Activated CD8-positive, alpha-beta memory T cell treated with anti-CD3 and anti-CD28 coated beads, Interleukin-2, amount 50 U/mL, for 24 hours (primary cell): Measurements from ENCODE around the gene USH1G.
"Not testable (repeated sequence)": the region's sequence is repeated elsewhere in the genome, so short reads cannot be mapped to it uniquely, and the experiment has no call there.

Source experiments
- DNase-seq: peaks from one replicate; pipeline ENCODE4 v3.0.0-alpha.2; 2020; ENCODE audit errors: extremely low read depth

The USH1G gene

DNA sequence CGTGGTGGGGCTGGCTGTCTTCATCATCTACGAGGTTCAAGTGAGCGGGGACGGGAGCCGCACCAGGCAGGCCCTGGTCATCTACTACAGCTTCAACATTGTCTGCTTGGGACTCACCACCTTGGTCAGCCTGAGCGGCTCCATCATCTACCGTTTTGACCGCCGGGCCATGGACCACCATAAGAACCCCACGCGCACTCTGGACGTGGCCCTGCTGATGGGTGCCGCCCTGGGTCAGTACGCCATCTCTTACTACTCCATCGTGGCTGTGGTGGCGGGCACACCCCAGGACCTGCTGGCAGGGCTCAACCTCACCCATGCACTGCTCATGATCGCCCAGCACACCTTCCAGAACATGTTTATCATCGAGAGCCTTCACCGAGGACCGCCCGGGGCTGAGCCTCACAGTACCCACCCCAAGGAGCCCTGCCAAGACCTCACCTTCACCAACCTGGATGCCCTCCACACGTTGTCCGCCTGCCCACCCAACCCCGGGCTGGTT lies 7.5 kb upstream of the USH1G start:
- DNase-seq: no peak

DNA sequence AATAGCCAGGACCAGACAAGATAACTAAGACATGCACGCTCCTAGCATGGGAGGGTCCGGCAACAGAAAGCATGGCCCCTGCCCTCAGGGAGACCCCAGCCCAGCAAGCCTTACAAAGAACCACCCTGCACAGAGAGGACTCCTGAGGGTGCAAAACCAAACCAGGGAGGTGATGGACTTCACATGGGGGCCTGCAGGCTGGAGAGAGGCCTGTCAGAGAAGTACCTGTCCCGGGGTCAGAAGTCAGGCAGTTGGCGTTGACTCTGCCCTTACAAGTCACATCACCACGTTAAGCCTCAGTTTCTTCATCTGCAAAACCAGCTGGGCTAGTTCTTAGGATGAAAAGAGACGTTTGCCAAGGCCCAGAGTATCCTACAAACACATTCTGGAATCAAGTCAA lies 5.7 kb upstream of the USH1G start:
- no peak for DNase-seq

DNA sequence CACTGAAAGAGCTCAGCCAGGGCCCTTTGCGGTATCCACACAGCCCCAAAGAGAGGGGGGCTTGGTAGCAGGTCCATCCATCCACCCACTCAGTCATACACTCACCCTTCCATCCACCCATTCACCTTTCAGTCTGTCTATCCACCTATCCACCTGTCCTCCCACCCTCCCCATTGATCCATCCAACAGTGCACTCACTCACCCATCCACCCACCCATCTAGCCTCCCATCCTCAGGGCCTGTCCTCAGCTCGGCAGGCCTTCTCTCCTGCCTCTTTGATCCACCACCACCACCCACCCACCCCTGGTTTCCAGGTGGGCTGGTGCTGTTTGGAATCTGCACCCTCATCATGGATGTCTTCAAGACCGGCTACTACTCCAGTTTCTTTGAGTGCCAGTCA lies 2.2 kb upstream of the USH1G start:
- DNase-seq: no peak

DNA sequence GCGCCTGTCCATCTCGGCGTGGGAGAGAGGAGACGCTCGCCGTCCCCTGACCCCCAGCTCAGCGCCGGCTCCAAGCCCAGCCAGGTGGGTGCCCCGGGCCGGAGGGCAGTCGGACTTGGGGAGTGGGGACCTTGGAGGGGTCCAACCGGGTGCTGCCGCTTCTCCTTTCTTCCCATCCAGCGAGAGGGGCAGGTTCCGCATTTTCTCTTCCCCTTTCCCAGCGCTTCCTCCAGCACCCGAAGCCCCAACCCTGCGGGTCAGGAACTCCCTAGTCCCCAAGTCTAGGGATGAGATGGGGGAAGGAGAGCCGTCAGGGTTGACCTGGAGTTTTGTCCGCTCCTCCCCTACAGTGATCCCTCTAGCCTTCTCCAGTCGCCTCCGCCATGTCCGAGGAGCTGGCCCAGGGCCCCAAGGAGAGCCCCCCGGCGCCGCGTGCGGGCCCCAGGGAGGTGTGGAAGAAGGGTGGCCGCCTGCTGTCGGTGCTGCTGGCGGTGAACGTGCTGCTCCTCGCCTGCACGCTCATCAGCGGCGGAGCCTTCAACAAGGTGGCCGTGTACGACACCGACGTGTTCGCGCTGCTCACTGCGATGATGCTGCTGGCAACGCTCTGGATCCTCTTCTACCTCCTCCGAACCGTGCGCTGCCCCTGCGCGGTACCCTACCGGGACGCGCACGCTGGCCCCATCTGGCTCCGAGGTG lies 1.3 kb upstream of the USH1G start, which contains the start of gene OTOP2:
Gene OTOP2 (plus strand): TSS at position 24 of the 699 bp plus-strand sequence. CDS start 360 bp downstream, at position 384.
- DNase-seq: no peak

DNA sequence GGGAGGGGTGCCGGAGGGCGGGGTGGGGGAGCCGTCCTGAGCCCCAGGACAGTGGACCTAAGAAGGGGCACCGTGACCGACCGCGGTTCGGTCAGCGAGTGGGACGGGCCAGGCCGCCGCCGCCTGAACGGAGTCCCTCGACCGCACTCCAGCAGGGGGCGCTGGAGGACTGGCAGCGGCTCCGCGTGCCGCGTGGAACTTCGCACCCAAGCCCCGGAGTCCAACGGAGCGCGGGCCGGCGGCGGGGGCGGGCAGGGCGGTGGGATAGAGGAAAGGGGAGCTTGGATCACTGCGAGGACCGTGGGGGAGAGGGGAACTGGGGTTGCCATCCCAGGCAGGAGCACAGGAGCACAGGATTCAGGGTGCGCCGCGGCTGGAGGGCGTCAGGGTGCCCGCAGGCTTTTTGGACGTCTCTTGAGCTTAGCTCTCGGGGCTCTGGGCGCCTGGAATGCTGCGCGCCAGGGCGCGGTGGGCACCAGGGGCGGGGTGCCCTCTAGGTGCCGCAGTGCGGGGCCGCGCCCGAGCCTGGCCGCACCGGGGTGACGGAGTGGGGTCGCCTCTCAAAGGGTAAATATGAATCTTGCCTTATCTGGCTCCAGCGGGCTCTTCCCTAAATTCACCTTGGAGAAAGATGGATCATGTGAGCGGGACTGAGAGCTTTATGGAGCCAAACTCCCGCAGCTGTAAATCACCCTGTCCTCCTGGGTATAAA lies 639 bp upstream of the USH1G start:
- peak; percentile 13 for DNase-seq

DNA sequence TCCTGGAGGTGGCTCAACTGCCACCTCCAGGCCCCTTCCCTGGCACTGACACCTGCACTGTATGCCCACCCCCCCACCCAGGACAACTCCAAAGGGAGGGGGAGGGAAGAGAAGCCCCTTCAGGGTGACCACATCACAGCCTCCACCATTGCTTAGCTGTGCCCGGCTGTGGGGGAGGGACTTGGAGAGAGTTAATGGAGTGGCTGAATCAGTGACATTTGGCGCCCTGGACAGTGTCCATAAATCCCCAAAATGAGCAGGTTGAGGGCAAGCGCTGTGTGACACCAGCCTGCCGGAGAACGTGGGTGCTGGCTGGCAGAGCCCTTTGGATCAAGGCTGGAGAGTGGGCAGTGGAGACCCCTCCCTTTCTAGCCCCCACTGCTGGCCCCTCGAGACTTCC lies 883 bp downstream of the USH1G start:
- no peak for DNase-seq

DNA sequence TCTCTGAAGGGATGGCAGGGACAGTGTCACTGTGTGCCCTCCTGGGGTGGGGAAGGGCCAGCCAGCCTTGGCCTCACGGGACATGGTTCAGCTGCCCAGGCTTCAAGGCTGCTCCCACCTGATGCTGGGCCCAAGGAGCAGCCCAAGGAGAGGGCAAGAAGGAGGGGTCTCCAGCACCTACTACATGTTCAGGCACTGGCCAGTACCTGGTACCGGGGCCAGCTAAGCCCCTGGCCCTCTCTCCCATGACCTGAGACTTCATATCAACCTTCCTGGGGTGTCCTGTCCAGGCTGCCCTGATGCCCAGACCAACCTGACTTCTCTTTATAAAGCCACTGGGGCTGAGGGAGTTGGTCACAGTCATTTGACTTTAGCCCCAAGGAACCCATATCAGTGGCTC lies 1.3 kb downstream of the USH1G start:
- DNase-seq: no peak

DNA sequence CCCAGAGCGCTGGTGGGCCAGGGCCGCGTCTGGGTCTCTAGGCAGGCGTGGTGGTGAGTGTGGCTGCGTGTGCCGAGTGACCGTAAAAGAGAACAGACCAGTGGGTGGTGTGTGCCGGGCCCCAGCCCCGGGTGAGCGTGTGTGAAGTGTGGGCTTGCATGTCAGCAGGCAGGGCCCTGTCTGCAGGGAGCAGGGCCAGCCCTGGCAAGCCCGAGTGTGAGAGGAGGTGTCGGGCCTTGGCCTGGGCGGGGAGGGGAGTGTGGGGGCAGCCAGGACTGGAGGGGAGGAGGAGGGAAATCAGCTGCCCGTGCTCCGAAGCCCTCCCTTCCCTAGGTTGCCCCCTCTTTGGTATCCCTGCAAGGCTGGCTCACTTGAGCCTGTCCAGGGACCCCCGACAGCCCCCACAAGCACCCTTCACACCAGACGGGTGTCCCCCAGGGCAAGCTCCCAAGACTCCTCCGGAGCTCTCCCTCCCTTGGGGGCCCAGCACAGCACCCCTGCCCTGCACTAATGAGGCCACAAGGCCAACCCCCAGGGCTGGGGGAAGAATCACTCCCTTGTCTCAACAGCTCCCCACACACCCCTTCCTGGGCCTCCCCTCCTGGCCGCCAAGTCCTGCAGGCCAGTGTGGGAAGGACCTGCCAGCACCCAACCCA lies 1.9 kb downstream of the USH1G start:
- no peak for DNase-seq

DNA sequence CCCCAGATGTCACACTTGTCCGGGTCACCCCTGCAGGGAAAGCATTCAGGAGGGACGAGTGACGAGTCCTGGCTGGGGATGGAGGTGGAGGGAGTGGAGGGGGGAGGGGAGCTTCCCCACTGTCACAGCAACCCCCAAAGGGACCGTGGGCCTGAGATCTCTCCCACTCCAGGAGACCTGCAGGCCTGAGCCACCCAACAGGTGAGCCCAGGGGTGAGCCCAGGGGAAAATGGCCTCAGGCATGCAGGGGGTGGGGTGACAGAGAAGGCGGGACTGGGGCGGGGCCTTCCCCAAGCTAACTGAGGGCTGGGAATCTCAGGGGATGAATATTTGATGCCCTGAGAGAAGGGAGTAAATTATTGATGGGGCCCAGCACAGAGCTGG lies 2.4 kb downstream of the USH1G start:
- DNase-seq: no peak

DNA sequence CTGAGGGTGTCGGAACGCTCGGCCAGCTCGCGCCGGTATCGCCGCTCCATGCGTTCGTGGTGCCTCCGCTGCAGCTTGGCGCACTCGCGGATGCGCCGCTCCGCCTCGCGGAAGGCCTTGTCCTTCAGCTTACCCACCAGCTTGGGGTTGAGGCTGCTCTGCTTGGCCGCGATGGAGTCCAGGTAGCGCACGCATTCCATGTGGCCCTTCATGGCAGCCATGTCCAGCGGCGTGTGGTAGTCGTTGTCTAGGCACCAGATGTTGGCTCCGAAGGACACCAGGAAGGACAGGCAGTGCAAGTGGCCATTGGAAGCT lies 2.8 kb downstream of the USH1G start:
- DNase-seq: no peak

DNA sequence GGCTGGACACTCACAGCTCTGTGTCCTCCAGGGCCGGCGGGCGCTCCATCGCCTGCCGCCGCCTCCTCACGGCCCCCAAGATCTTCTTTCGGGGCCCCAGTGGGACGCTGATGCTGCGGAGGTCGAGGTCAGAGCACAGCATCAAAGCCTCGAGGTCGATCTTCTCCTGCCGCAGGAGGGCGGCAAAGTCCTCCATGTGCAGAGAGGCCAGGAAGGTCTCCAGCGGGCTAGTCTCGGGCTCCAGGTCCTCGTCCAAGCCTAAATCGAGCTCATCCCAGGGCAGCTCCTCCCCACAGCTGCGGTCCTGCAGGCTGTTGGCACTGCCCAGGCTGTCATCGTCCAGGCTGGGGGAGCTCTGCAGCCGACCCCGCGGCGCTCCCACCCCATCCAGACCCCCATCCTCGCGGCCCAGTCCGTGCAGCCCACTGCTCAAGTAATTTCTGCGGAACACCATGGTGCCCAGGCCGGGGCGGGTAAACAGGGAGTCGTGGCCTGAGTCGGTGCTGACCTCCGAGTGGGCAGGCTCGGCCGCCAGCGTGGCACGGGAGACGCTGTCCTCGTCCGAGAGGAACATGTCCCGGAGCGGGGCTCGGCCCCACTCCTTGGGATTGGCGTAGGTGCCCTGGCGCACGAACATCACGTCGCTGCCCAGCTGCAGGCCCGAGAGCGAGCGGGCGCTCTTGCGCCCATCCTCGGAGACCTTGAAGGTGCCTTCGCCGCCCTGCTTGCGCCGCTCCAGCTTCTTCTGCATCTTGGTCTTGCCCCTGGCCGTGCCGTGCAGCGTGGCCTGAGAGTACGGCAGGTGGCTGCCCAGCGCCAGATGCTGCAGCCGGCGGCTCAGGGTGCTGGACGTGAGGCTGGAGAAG lies 3.4 kb downstream of the USH1G start:
- no peak for DNase-seq

DNA sequence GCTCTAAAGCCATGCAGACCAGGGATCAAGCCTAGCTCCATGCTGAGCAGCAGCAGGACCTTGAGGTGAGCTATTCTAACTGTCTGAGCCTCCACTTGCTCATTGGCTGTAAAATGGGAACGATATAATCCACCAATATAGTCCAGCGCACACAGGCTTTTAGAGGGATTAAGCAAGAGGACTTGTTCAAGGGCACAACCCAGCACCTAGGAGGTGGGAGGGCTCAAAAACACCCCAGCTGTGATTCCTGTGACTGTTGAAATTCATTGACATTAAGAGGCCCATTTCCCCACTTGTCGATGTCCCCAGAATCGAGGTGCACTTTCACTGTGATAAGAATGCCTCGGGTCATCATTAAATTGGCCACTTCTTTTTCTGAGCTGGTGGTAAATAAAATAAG lies 4.1 kb downstream of the USH1G start:
- DNase-seq: no peak

DNA sequence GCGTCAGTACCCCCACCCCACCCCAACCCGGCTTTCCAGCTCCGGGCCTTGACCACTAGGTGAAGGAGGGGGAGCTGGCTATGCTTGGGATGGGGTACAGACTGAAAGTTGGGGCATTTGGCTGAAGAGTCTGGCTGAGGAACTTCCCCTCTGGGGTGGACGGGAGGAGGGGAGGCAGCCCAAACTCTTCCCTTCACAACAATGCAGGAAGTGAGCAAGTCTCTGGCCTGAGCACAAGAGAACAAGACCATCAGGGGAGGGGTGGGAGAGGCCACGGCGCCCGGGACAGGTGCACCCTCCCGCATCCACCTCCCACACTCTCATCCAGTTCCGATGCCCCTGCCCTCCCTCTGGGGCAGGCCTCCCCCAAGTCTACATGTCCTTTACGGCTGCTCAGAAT lies 5.6 kb downstream of the USH1G start:
- DNase-seq: no peak

DNA sequence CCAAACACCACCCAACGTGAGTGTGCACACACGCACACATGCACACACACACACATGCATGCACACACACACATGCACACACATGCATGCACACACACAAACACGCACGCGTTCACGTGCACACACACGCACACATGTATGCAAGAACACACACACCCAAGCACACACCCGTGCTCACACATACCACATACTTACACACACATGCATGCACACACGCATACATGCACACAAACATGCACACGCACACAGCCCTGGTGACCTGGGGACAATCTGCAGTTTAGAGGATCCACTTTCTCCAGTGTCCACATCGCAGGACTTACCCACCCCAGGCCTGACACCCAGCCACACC lies 6.2 kb downstream of the USH1G start:
- DNase-seq: no peak

DNA sequence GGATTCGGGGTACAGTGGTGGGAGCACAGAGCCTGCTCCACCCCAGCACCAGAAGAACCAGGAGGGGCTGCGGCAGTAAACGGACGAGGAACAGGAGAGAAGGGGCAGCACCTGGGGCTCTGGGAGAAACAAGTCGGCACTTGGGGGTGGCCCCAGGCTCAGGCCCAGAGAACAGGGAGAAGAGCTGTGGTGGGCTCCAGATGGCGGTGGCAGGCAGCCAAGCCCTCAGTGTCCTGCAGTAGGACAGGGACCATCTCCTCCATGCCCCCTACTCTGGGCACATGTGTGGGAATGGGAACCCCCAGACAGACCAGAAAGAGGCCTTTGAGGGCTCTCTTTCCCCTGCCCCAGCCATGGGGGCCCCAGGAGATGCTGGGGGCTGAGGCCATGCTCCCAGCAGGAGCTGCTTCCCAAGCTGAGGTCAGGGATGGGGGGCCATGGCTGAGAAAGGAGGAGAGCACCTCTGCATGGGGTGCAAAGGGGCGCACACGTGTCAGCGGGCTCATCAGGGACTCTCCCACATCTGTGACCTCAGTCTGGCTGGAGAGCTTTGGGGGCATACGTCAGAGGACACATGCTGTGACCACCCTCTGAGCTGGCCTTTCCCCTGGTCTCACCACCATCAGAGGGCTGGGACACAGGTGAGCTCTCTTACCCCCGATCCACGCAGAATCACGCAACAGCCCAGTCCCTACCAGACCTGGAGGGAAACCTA lies 6.8 kb downstream of the USH1G start:
- DNase-seq: no peak

DNA sequence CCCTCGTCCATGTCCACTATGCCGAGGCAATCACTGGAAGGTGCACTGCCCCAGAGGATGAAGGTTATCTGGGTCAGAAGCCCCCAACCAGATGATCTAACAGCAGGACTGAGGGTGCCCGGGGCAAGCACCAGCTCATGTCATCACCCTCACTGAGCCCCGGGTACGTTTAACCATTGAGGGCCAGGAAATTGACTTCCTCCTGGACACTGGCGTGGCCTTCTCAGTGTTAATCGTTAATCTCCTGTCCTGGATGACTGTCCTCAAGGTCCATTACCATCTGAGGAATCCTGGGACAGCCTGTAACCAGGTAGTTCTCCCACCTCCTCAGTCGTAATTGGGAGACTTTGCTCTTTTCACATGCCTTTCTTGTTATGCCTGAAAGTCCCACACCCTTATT lies 11.6 kb downstream of the USH1G start:
- not testable (repeated sequence) for DNase-seq

DNA sequence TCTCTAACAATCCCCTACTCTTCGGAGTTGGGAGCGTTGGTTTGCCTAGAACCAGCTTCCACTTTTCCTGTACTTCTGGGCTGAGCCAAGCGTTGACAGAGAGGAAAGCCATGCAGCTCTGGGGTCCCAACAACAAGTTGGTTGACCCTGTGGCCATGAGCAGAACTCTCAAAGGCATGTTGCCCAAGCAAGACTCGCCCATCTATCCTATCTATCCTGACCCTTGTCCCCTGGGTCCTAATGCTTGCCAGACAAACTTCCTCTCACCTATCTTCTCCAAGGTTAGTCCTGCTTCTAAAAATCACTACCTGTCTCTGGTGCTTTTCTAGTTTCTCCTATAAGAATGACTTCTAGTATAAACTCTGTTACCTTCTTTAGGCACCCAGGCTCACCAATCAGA lies 14.0 kb downstream of the USH1G start:
- not testable (repeated sequence) for DNase-seq

DNA sequence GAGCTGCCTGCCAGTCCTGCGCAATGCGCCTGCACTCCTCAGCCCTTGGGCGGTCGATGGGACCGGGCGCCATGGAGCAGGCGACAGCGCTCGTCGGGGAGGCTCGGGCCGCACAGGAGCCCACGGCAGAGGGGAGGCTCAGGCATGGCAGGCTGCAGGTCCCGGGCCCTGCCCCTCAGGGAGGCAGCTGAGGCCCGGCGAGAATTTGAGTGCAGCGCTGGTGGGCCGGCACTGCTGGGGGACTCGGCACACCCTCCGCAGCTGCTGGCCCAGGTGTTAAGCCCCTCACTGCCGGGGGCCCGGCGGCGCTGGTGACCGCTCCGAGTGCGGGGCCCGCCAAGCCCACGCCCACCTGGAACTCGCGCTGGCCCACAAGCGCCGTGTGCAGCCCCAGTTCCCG lies 16.0 kb downstream of the USH1G start:
- no peak for DNase-seq

DNA sequence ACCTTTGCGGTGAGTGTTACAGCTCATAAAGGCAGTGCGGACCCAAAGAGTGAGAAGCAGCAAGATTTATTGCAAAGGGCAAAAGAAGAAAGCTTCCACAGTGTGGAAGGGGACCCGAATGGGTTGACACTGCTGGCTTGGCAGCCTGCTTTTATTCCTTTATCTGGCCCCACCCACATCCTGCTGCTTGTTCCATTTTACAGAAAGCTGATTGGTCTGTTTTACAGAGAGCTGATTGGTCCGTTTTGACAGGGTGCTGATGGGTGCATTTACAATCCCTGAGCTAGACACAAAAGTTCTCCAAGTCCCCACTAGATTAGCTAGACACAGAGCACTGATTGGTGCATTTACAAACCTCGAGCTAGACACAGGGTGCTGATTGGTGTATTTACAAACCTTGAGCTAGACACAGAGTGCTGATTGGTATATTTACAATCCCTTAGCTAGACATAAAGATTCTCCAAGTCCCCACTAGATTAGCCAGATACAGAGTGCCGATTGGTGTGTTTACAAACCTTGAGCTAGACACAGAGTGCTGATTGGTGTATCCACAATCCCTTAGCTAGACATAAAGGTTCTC lies 16.8 kb downstream of the USH1G start:
- not testable (repeated sequence) for DNase-seq

DNA sequence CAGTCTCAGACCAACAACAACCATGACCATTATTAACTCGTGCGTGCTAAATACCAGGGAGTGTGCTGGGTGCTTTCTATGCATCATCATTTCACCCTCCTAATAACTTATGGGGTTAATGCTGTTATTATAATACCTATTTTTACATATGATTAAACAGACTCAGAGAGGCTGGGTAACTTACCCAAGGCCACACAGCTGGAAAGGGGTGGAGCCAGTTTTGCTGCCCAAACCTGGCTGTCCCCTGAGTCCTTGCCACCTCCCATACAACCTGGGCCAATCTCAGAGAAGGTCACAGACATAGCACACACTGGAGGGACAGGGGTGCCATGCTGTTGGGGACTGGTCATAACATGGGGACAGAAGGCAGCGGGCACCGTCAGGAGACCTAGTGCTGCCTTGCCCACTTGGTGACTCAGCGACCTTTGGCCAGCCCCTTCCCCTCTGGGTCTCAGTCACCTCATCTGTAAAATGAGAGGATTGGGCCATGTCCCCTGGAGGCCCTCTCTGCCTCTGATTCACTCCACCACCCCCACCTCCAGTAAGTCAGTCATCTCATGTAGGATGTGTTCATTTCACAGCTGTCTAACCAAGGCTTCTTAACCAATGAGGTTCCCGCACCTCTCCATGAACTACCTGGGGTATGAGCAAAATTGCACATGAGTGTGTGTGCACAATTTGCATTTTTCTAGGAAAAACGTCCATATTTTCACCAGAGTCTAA lies 18.2 kb downstream of the USH1G start:
- DNase-seq: no peak
